Breast epithelium (tissue), 4 donors: ENCODE data around the gene SLC15A3. TPM values are rescaled to one million over a fixed set of nuclear protein-coding genes. Genes with fewer than 3 reads are reported as not detected.

Experiments used
- DNase-seq, 2 donors: peaks; one replicate each; pipeline ENCODE4 v3.0.0-alpha.2; 2019; ENCODE audit warnings: low spot score in 2 of 2
- H3K27ac ChIP-seq, 2 donors: fragments of 200-600 bp; sonication (generic) in 1 of 2; one replicate each; pipeline ENCODE4 v1.5.1; 2016 to 2019; ENCODE audit warnings: mild to moderate bottlenecking in 1 of 2
- H3K27me3 ChIP-seq, 2 donors: fragments of 200-600 bp; sonication (generic) in 1 of 2; one replicate each; pipeline versions ENCODE4 v1.5.1 to v1.6.0; 2017 to 2019; ENCODE audit warnings: control low read depth in 1 of 2, mild to moderate bottlenecking in 1 of 2
- H3K36me3 ChIP-seq: fragments of 200-600 bp; one replicate; pipeline ENCODE4 v1.5.1; 2019
- H3K4me1 ChIP-seq, 2 donors: fragments of 200-600 bp; sonication (generic); one replicate each; pipeline ENCODE4 v1.5.1; 2016 to 2019; ENCODE audit warnings: control low read depth in 1 of 2
- H3K4me3 ChIP-seq, 3 donors: fragments of 200-600 bp; sonication (generic); 1 replicate in 2 of 3; 2 replicates in 1 of 3; pipeline ENCODE4 v1.5.1; 2016 to 2019; ENCODE audit warnings: mild to moderate bottlenecking in 3 of 3, moderate library complexity in 2 of 3
- H3K9me3 ChIP-seq, 2 donors: fragments of 200-600 bp; sonication (generic) in 1 of 2; one replicate each; pipeline ENCODE4 v1.5.1; 2016 to 2019; ENCODE audit warnings: control low read depth in 1 of 2
- POLR2A ChIP-seq: fragments of 450-650 bp; IDR thresholded peaks from one replicate; pipeline ENCODE4 v1.6.1; 2016; ENCODE audit warnings: antibody characterized with exemption, mild to moderate bottlenecking, moderate library complexity
- POLR2AphosphoS5 ChIP-seq, 3 donors: sonication (generic); formaldehyde crosslinking; IDR thresholded peaks; one replicate each; pipeline ENCODE4 v1.6.1; 2017; ENCODE audit warnings: antibody characterized with exemption in 3 of 3
- intact Hi-C: fragments of 100-400 bp; cut with DNase I; formaldehyde crosslinking; loops from one replicate; pipeline ENCODE4 v1.15.1; 2023; ENCODE audit warnings: low total_unique reads
- total RNA-seq, 3 donors: library from RNA; depleted of rRNA; stranded (reverse); fragments of >200 nt; gene quantifications; one replicate each; pipeline ENCODE4 v1.1.0, GENCODE V29; 2016
- TF ChIP-seq, protein P1 (sequence below), 3 donors: fragments of 450-650 bp; IDR thresholded peaks; one replicate each; pipeline ENCODE4 v1.5.1; 2016 to 2017; ENCODE audit warnings: antibody characterized with exemption in 3 of 3, mild to moderate bottlenecking in 3 of 3, moderate library complexity in 3 of 3

The SLC15A3 gene
- total RNA-seq, 3 donors from 2014 or later = 8.8 to 23.2 (median 20.8) TPM

GRCh38 chr11:60953781-60954180 is 1.8 kb upstream of the SLC15A3 start:
- intact Hi-C loops = no loop called here
- Histone ChIP-seq H3K27ac (peak overlapping the region in 1 of 2 donors; percentile 80), H3K4me1 (peaks cover 0 to 4% of the 10 kb centered on the region in 2 donors), H3K9me3 (no peaks in the 10 kb centered on the region), H3K27me3 (no peaks in the 10 kb centered on the region), H3K36me3 (no peaks in the 10 kb centered on the region), H3K4me3 (no peak overlapping the region)
- TF ChIP-seq, protein P1, sequence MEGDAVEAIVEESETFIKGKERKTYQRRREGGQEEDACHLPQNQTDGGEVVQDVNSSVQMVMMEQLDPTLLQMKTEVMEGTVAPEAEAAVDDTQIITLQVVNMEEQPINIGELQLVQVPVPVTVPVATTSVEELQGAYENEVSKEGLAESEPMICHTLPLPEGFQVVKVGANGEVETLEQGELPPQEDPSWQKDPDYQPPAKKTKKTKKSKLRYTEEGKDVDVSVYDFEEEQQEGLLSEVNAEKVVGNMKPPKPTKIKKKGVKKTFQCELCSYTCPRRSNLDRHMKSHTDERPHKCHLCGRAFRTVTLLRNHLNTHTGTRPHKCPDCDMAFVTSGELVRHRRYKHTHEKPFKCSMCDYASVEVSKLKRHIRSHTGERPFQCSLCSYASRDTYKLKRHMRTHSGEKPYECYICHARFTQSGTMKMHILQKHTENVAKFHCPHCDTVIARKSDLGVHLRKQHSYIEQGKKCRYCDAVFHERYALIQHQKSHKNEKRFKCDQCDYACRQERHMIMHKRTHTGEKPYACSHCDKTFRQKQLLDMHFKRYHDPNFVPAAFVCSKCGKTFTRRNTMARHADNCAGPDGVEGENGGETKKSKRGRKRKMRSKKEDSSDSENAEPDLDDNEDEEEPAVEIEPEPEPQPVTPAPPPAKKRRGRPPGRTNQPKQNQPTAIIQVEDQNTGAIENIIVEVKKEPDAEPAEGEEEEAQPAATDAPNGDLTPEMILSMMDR (IDR thresholded peaks at IDR 0.05) = no peak
- TF ChIP-seq POLR2AphosphoS5 (IDR thresholded peaks at IDR 0.05) (no peak), POLR2A (no peak)
- no peak for DNase-seq

DNA sequence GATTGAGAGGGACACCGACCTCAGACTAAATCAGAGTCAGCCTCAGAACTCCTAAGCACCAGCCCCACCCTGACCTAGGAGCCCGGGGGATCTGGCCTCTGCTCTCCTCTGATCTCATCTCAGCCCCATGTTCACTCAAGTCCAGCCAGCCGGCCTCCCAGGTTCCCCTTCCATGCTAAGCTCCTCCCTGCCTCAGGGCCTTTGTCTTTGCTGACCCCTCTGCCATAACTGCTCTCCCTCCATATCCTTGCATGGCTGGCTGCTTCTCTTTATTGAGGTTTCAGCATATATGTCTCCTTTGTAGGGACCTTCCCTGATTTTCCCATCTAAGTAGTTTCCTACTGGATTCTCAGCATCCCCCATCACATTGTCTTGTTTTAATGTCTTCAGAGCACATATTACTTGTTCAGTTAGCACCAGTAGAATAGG is 780 bp upstream of the SLC15A3 start:
- H3K36me3 ChIP-seq = no peaks in the 10 kb centered on the region
- no peaks in the 10 kb centered on the region for H3K9me3 ChIP-seq
- H3K4me1 ChIP-seq = peaks cover 0 to 4% of the 10 kb centered on the region in 2 donors
- peak overlapping the region; percentile 67 to 80 for H3K27ac ChIP-seq
- H3K4me3 ChIP-seq = peak overlapping the region; percentile 41 to 72 (median 55)
- H3K27me3 ChIP-seq = no peaks in the 10 kb centered on the region
- intact Hi-C loops = no loop called here
- TF ChIP-seq, protein P1 (IDR thresholded peaks at IDR 0.05) = no peak
- TF ChIP-seq POLR2AphosphoS5 (IDR thresholded peaks at IDR 0.05) = no peak
- TF ChIP-seq POLR2A = no peak
- no peak for DNase-seq

- H3K27ac ChIP-seq = peak overlapping the region; percentile 67 to 80
- intact Hi-C loops = no loop called here
Measured at GRCh38 chr11:60951606-60951903, 421 bp downstream of the SLC15A3 start.

DNA sequence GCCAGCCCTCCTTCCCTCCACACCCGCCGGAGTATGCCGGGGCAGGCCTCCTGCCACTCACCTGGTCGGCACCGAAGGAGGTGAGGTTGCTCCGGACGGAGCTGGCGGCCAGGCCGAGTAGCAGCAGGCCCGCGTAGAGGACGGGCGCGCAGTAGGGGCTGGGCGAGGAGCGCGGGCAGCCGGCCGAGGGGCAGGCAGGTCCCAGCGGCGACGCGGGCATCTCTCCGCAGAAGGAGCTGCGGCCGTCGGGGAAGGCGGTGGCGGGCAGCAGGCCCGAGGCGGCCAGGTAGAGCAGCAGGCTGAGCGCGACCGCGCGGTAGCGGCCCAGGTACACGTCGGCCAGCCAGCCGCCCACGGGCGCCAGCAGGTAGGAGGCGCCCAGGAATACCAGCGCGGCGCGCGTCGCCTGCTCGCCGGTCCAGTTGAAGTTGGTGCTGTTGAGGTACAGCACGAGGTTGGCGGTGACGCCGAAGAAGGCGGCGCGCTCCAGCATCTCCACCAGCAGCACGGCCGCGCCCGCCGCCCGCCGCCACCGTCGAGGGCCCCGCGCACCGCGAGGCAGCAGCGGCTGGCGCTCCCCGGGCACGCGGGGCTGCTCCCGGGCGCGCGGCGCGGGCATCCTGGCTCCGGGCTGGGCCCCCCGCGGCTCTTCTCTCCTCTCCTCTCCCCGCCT is 907 bp downstream of the SLC15A3 start:
- Histone ChIP-seq H3K36me3 (no peaks in the 10 kb centered on the region), H3K27ac (peak overlapping the region in 1 of 2 donors; percentile 80), H3K9me3 (no peaks in the 10 kb centered on the region), H3K4me1 (peaks cover 0 to 4% of the 10 kb centered on the region in 2 donors), H3K4me3 (peak overlapping the region; percentile 41 to 72 (median 55)), H3K27me3 (no peaks in the 10 kb centered on the region)
- intact Hi-C loops = no loop called here
- no peak for DNase-seq
- TF ChIP-seq POLR2AphosphoS5 (IDR thresholded peaks at IDR 0.05) (no peak), POLR2A (no peak)
- TF ChIP-seq, protein P1 (IDR thresholded peaks at IDR 0.05) = no peak

More at GRCh38 chr11:60951606-60951903, 421 bp downstream of the SLC15A3 start:
- TF ChIP-seq POLR2AphosphoS5 (IDR thresholded peaks at IDR 0.05) (no peak), POLR2A (no peak)
- TF ChIP-seq, protein P1 (IDR thresholded peaks at IDR 0.05) = no peak
- no peaks in the 10 kb centered on the region for H3K27me3 ChIP-seq
- peak overlapping the region; percentile 41 to 72 (median 55) for H3K4me3 ChIP-seq
- no peaks in the 10 kb centered on the region for H3K36me3 ChIP-seq
- no peak for DNase-seq
- H3K9me3 ChIP-seq = no peaks in the 10 kb centered on the region
- H3K4me1 ChIP-seq = peaks cover 0 to 4% of the 10 kb centered on the region in 2 donors

DNA sequence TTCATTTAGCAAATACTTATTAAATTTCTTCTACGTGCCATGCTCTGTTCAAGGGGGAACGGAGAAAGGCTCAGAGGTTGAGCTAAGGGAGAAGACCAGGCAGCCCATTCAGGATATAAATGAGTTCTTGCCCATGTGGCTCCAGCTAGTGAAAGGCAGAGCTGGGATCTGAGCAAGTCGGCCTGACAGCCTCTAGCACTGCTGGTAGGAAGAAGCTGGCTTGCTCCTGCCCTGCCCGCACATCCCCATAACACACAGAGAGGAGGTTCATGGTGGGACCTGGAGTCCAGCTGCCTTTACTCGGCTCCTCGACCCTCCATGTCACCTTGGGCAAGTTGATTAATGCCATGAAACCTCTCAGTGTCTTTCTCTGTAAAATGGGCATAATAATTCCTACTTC is 2.0 kb downstream of the SLC15A3 start:
- DNase-seq = no peak
- Histone ChIP-seq H3K4me1 (peaks cover 0 to 4% of the 10 kb centered on the region in 2 donors), H3K36me3 (no peaks in the 10 kb centered on the region), H3K4me3 (peak overlapping the region in 2 of 3 donors; percentile 41 to 55), H3K27ac (no peak overlapping the region), H3K9me3 (no peaks in the 10 kb centered on the region), H3K27me3 (no peaks in the 10 kb centered on the region)
- intact Hi-C loops = no loop called here
- TF ChIP-seq, protein P1 (IDR thresholded peaks at IDR 0.05) = no peak
- TF ChIP-seq POLR2A (no peak), POLR2AphosphoS5 (IDR thresholded peaks at IDR 0.05) (no peak)
